CD8-positive, alpha-beta memory T cell (primary cell): ENCODE results near the gene FXYD4. TPM values are rescaled to one million over a fixed set of nuclear protein-coding genes. Genes with fewer than 3 reads are reported as not detected.

Experiments
- CTCF ChIA-PET: fragments of 350-600 bp; sonication (Branson Sonifier 250); formaldehyde crosslinking; loops from one replicate; lab custom pipeline; 2021; ENCODE audit warnings: antibody characterized with exemption; lab: Charles Lee
- POLR2A ChIA-PET: fragments of 350-600 bp; sonication (Branson Sonifier 250); formaldehyde crosslinking; loops from one replicate; lab custom pipeline; 2021; ENCODE audit warnings: antibody characterized with exemption; lab: Charles Lee
- DNase-seq, 5 donors: peaks; one replicate each; pipeline versions ENCODE4 v3.0.0 to v3.0.0-alpha.2; 2020 to 2022; ENCODE audit warnings: mixed read lengths in 1 of 5
- H3K27ac ChIP-seq: one replicate; pipeline ENCODE4 v1.7.0; 2013; ENCODE audit warnings: low read depth, mild to moderate bottlenecking, low read length, moderate library complexity
- H3K27me3 ChIP-seq: 2 replicates; pipeline ENCODE4 v1.7.0; 2013; ENCODE audit warnings: low read length, mild to moderate bottlenecking; ENCODE audit not compliant: insufficient read depth, poor library complexity, severe bottlenecking
- H3K36me3 ChIP-seq: 2 replicates; pipeline ENCODE4 v1.7.0; 2013; ENCODE audit warnings: mild to moderate bottlenecking, low read length, moderate library complexity; ENCODE audit not compliant: insufficient read depth
- H3K4me1 ChIP-seq: 2 replicates; pipeline ENCODE4 v1.7.0; 2013; ENCODE audit warnings: mild to moderate bottlenecking, low read length, moderate library complexity; ENCODE audit not compliant: insufficient read depth
- H3K4me3 ChIP-seq: 2 replicates; pipeline ENCODE4 v1.7.0; 2013; ENCODE audit warnings: mild to moderate bottlenecking, low read length
- H3K9me3 ChIP-seq: 2 replicates; pipeline ENCODE4 v1.7.0; 2013; ENCODE audit warnings: mild to moderate bottlenecking, low read length
- H3K27ac Mint-ChIP-seq, 8 donors: one replicate each; pipeline ENCODE4 v1.8.0; 2020 to 2021; ENCODE audit warnings: mixed read lengths in 8 of 8, mild to moderate bottlenecking in 6 of 8, inconsistent platforms in 3 of 8, moderate library complexity in 3 of 8
- H3K27me3 Mint-ChIP-seq, 2 donors: one replicate each; pipeline ENCODE4 v1.8.0; 2020 to 2021; ENCODE audit warnings: mixed read lengths in 2 of 2, mild to moderate bottlenecking in 1 of 2, moderate library complexity in 1 of 2
- H3K36me3 Mint-ChIP-seq, 3 donors: one replicate each; pipeline ENCODE4 v1.8.0; 2020 to 2021; ENCODE audit warnings: mixed read lengths in 3 of 3, inconsistent platforms in 1 of 3, mild to moderate bottlenecking in 1 of 3
- H3K4me1 Mint-ChIP-seq, 3 donors: one replicate each; pipeline ENCODE4 v1.8.0; 2020 to 2021; ENCODE audit warnings: mixed read lengths in 3 of 3, inconsistent platforms in 1 of 3, mild to moderate bottlenecking in 1 of 3
- H3K4me3 Mint-ChIP-seq, 7 donors: one replicate each; pipeline ENCODE4 v1.8.0; 2020 to 2021; ENCODE audit warnings: mixed read lengths in 7 of 7, mild to moderate bottlenecking in 6 of 7, moderate library complexity in 4 of 7, inconsistent platforms in 2 of 7
- H3K9me3 Mint-ChIP-seq, 5 donors: one replicate each; pipeline ENCODE4 v1.8.0; 2020 to 2022; ENCODE audit warnings: mixed read lengths in 5 of 5, mild to moderate bottlenecking in 3 of 5, moderate library complexity in 2 of 5, inconsistent platforms in 1 of 5
- polyA plus RNA-seq: library from polyadenylated mRNA; unstranded; fragments of 300-500 nt; fragmentation: Illumina TruSeq; gene quantifications from one replicate; pipeline ENCODE4 v1.2.3, GENCODE V29; 2021
- total RNA-seq, 2 experiments: library from RNA; stranded (reverse); gene quantifications; one replicate each; pipeline ENCODE4 v1.2.3, GENCODE V29; 2021

FXYD4 gene
- total and polyA plus RNA-seq, 3 experiments from 2014 or later, result not detected

DNA sequence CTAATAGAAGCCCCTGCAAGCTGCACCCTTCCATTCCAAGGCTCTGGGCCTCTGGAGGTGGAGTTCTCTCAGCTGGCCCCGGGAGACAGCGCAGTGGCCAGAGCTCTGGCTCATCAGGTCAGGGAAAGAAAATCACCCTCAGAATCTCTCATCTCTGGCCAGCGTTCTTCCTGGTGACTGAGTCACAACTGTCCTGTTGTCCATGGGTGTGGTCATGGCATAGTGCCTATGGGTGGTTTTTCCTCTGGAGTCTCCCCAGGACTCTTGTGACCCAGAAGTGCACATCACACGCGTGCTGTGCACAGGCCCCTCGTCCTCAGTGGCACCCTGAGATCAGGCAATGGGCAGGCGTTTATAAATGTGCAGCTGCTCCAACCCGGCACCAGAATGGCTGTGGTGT is 27.4 kb upstream of the FXYD4 start:
- Mint-ChIP-seq H3K27me3 (peaks cover 8 to 18% of the 10 kb centered on the region in 2 donors), H3K36me3 (peaks cover 0 to 3% (median 0%) of the 10 kb centered on the region in 3 donors), H3K4me3 (no peak overlapping the region), H3K27ac (peak overlapping the region in 2 of 8 donors; percentile 11 to 33), H3K9me3 (no peaks in the 10 kb centered on the region), H3K4me1 (peaks cover 19 to 26% (median 20%) of the 10 kb centered on the region in 3 donors)
- ChIA-PET POLR2A (interaction anchor here (0.6 kb wide), 1 partner anchor 36 kb away, joined by 5 read pairs; no protein-coding TSS in a partner anchor), CTCF (interaction anchor here (0.9 to 2.0 kb wide), 4 partner anchors 20 to 81 kb away, joined by 3 to 9 read pairs (median 6); no protein-coding TSS in a partner anchor)
- Histone ChIP-seq H3K9me3 (no peaks in the 10 kb centered on the region), H3K36me3 (no peaks in the 10 kb centered on the region), H3K4me3 (no peak overlapping the region), H3K27me3 (no peaks in the 10 kb centered on the region), H3K4me1 (peaks cover 11% of the 10 kb centered on the region), H3K27ac (no peak overlapping the region)
- no peak for DNase-seq

GRCh38 chr10:43347997-43348396 is 23.4 kb upstream of the FXYD4 start:
- peaks cover 15 to 30% (median 19%) of the 10 kb centered on the region in 3 donors for H3K4me1 Mint-ChIP-seq
- Histone ChIP-seq H3K27me3 (no peaks in the 10 kb centered on the region), H3K4me3 (no peak overlapping the region), H3K36me3 (no peaks in the 10 kb centered on the region), H3K9me3 (no peaks in the 10 kb centered on the region), H3K4me1 (peaks cover 11% of the 10 kb centered on the region), H3K27ac (no peak overlapping the region)
- CTCF ChIA-PET, result interaction anchor here (0.9 to 5.0 kb wide), 16 partner anchors 9 to 146 kb away, joined by 3 to 67 read pairs (median 5); partner anchors contain the start of gene RASGEF1A
- no peaks in the 10 kb centered on the region for H3K9me3 Mint-ChIP-seq
- no peak overlapping the region for H3K4me3 Mint-ChIP-seq
- DNase-seq, result no peak
- H3K27me3 Mint-ChIP-seq, result peaks cover 15 to 20% of the 10 kb centered on the region in 2 donors
- peaks cover 0 to 3% (median 0%) of the 10 kb centered on the region in 3 donors for H3K36me3 Mint-ChIP-seq
- peak overlapping the region in 1 of 8 donors; percentile 17 for H3K27ac Mint-ChIP-seq
- POLR2A ChIA-PET, result interaction anchor here (0.6 kb wide), 1 partner anchor 86 kb away, joined by 3 read pairs; no protein-coding TSS in a partner anchor

DNA sequence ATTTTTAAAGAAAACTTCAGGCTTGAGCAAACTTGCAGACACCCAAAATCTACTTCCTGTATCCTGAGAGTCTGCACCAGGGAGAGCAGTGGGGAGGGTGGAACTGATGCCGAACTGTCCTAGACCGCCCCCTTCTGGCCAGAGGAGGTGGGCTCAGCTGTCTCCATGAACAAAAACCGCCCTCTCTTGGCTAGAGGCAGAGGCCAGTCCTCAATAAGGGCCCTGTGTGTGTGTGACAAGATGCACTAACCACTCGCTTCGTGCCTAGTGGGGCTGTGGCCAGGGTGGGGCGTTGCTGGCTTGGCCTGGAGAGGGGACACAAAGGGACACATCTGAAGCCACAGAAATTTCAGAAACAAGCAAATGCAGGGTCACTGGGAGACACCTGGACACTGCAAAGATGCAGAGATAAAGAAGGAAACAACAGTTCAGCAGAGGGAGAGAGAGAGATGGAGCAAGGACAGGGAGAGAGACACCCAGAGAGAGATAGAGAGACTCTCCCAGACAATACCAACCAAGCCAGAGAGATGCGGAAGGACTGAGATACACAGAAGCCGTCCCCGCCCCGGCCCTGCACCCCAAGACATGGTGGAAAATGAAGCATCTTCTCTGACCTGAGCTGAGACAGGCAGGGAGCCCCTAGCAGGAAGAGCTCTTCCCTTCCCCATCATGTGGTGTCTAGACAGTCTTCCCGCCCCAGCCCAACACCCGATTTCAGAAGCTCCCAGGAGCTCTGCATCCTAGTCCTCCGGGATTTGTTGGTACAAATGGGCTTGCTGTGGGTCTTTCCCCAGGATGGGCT is 22.7 kb upstream of the FXYD4 start:
- H3K4me1 ChIP-seq, result peaks cover 11% of the 10 kb centered on the region
- no peak overlapping the region for H3K27ac ChIP-seq
- peak; percentile 77 to 90 (median 80) for DNase-seq
- H3K27me3 ChIP-seq, result no peaks in the 10 kb centered on the region
- H3K36me3 ChIP-seq, result no peaks in the 10 kb centered on the region
- Mint-ChIP-seq H3K4me1 (peaks cover 15 to 30% (median 19%) of the 10 kb centered on the region in 3 donors), H3K9me3 (no peaks in the 10 kb centered on the region), H3K4me3 (peak overlapping the region in 1 of 7 donors; percentile 9), H3K36me3 (peaks cover 0 to 3% (median 0%) of the 10 kb centered on the region in 3 donors), H3K27me3 (peaks cover 15 to 24% of the 10 kb centered on the region in 2 donors), H3K27ac (peak overlapping the region in 6 of 8 donors; percentile 4 to 49 (median 42))
- H3K9me3 ChIP-seq, result no peaks in the 10 kb centered on the region
- no peak overlapping the region for H3K4me3 ChIP-seq
- POLR2A ChIA-PET, result interaction anchor here (0.6 kb wide), 1 partner anchor 87 kb away, joined by 3 read pairs; no protein-coding TSS in a partner anchor
- CTCF ChIA-PET, result interaction anchor here (0.8 to 5.0 kb wide), 22 partner anchors 8 to 146 kb away, joined by 3 to 67 read pairs (median 4); partner anchors contain the start of gene RASGEF1A

DNA sequence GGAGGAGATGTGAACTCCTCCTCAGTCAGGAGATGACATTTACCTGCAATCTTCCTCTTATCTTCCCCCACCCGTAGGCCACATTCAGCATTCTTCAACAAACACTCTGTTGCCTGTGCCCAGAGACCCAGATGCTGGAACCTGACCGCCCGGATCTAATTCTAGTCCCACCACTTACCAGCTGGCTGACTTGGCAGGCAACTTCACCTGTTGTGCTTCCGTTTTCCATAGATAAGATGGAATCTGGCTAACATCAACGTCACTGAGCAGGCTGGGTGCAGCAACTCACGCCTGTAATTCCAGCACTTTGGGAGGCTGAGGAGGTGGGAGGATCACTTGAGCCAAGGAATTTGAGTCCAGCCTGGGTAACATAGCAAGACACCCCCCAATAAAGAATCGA is 21.3 kb upstream of the FXYD4 start:
- peaks cover 15 to 24% of the 10 kb centered on the region in 2 donors for H3K27me3 Mint-ChIP-seq
- Histone ChIP-seq H3K27ac (no peak overlapping the region), H3K4me1 (peaks cover 11% of the 10 kb centered on the region), H3K27me3 (no peaks in the 10 kb centered on the region), H3K36me3 (no peaks in the 10 kb centered on the region), H3K4me3 (no peak overlapping the region), H3K9me3 (no peaks in the 10 kb centered on the region)
- H3K4me3 Mint-ChIP-seq, result peak overlapping the region in 1 of 7 donors; percentile 3
- no peak for DNase-seq
- peaks cover 0 to 3% (median 0%) of the 10 kb centered on the region in 3 donors for H3K36me3 Mint-ChIP-seq
- peaks cover 14 to 26% (median 19%) of the 10 kb centered on the region in 3 donors for H3K4me1 Mint-ChIP-seq
- peak overlapping the region in 1 of 8 donors; percentile 39 for H3K27ac Mint-ChIP-seq
- CTCF ChIA-PET, result interaction anchor here (1.0 to 5.0 kb wide), 6 partner anchors 12 to 145 kb away, joined by 3 to 67 read pairs (median 18); partner anchors contain the start of gene RASGEF1A
- H3K9me3 Mint-ChIP-seq, result no peaks in the 10 kb centered on the region
- POLR2A ChIA-PET, result interaction anchor here (0.5 kb wide), 1 partner anchor 30 kb away, joined by 3 read pairs; no protein-coding TSS in a partner anchor

DNA sequence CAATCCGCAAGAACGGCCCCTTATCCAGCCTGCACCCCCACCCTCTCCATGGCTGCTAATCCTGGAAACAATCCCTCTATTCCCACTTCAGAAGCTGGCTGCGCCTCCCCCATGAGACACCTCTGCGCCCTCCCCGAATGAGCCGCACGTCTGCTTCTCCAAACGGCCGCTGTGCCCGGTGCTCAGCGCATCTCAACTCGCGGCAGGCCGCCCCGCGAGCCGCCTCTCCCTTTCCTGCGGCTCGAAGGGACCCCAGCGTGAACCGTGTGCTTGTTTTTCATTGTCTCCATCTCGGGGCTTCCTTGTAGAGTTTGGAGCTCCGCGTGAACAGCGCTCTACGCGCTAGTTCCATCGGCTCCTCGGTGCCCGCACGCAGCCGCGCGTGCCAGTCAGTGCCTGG is 20.8 kb upstream of the FXYD4 start:
- no peaks in the 10 kb centered on the region for H3K9me3 Mint-ChIP-seq
- CTCF ChIA-PET, result interaction anchor here (1.0 to 5.0 kb wide), 3 partner anchors 11 to 82 kb away, joined by 3 to 67 read pairs (median 4); no protein-coding TSS in a partner anchor

GRCh38 chr10:43351301-43351700 is 20.1 kb upstream of the FXYD4 start:
- no peaks in the 10 kb centered on the region for H3K27me3 ChIP-seq
- ChIA-PET CTCF (interaction anchor here (1.0 to 5.0 kb wide), 3 partner anchors 11 to 82 kb away, joined by 3 to 67 read pairs (median 4); no protein-coding TSS in a partner anchor), POLR2A (no interaction called here)
- H3K27ac ChIP-seq, result no peak overlapping the region
- H3K27ac Mint-ChIP-seq, result no peak overlapping the region
- H3K27me3 Mint-ChIP-seq, result peaks cover 15 to 24% of the 10 kb centered on the region in 2 donors
- H3K4me1 ChIP-seq, result peaks cover 11% of the 10 kb centered on the region
- no peaks in the 10 kb centered on the region for H3K9me3 Mint-ChIP-seq
- no peaks in the 10 kb centered on the region for H3K36me3 ChIP-seq
- peaks cover 0 to 3% (median 0%) of the 10 kb centered on the region in 3 donors for H3K36me3 Mint-ChIP-seq
- no peak overlapping the region for H3K4me3 ChIP-seq
- H3K9me3 ChIP-seq, result no peaks in the 10 kb centered on the region
- no peak overlapping the region for H3K4me3 Mint-ChIP-seq
- peaks cover 18 to 33% (median 25%) of the 10 kb centered on the region in 3 donors for H3K4me1 Mint-ChIP-seq
- DNase-seq, result no peak

More for the DNA sequence above, 20.8 kb upstream of the FXYD4 start:
- H3K4me1 Mint-ChIP-seq, result peaks cover 14 to 27% (median 20%) of the 10 kb centered on the region in 3 donors
- DNase-seq, result peak in 1 of 5 donors; percentile 7
- peaks cover 15 to 24% of the 10 kb centered on the region in 2 donors for H3K27me3 Mint-ChIP-seq
- peak overlapping the region in 1 of 8 donors; percentile 39 for H3K27ac Mint-ChIP-seq
- H3K4me1 ChIP-seq, result peaks cover 11% of the 10 kb centered on the region
- POLR2A ChIA-PET, result no interaction called here
- peak overlapping the region in 4 of 7 donors; percentile 19 to 61 (median 38) for H3K4me3 Mint-ChIP-seq
- H3K27ac ChIP-seq, result no peak overlapping the region
- no peak overlapping the region for H3K4me3 ChIP-seq
- no peaks in the 10 kb centered on the region for H3K36me3 ChIP-seq
- peaks cover 0 to 3% (median 0%) of the 10 kb centered on the region in 3 donors for H3K36me3 Mint-ChIP-seq
- no peaks in the 10 kb centered on the region for H3K27me3 ChIP-seq
- H3K9me3 ChIP-seq, result no peaks in the 10 kb centered on the region

- H3K4me1 ChIP-seq, result peaks cover 8% of the 10 kb centered on the region
- peaks cover 0 to 3% (median 0%) of the 10 kb centered on the region in 3 donors for H3K36me3 Mint-ChIP-seq
- peaks cover 13 to 24% of the 10 kb centered on the region in 2 donors for H3K27me3 Mint-ChIP-seq
- no peak overlapping the region for H3K4me3 ChIP-seq
- H3K4me1 Mint-ChIP-seq, result peaks cover 15 to 24% (median 23%) of the 10 kb centered on the region in 3 donors
- no peaks in the 10 kb centered on the region for H3K9me3 Mint-ChIP-seq
- ChIA-PET POLR2A (no interaction called here), CTCF (interaction anchor here (1.2 to 1.6 kb wide), 3 partner anchors 27 to 87 kb away, joined by 3 to 6 read pairs (median 5); no protein-coding TSS in a partner anchor)
- H3K27me3 ChIP-seq, result no peaks in the 10 kb centered on the region
- H3K4me3 Mint-ChIP-seq, result no peak overlapping the region
- H3K9me3 ChIP-seq, result no peaks in the 10 kb centered on the region
- H3K27ac Mint-ChIP-seq, result no peak overlapping the region
- no peaks in the 10 kb centered on the region for H3K36me3 ChIP-seq
- H3K27ac ChIP-seq, result no peak overlapping the region
- DNase-seq, result no peak
Observed at GRCh38 chr10:43352951-43353350, 18.5 kb upstream of the FXYD4 start.
